B cell (primary cell): ENCODE data around the gene RIBC2.

Experiments used
- CTCF ChIP-seq: fragments of 200-600 bp; IDR thresholded peaks from one replicate; pipeline ENCODE4 v1.8.0; 2022; ENCODE audit warnings: antibody characterized with exemption, mild to moderate bottlenecking
- EZH2 ChIP-seq: IDR thresholded peaks from 2 replicates; pipeline ENCODE4 v1.6.1; 2012; ENCODE audit warnings: borderline replicate concordance, low read depth, mild to moderate bottlenecking, moderate library complexity, low read length; ENCODE audit not compliant: insufficient read depth, poor library complexity, severe bottlenecking

DNA sequence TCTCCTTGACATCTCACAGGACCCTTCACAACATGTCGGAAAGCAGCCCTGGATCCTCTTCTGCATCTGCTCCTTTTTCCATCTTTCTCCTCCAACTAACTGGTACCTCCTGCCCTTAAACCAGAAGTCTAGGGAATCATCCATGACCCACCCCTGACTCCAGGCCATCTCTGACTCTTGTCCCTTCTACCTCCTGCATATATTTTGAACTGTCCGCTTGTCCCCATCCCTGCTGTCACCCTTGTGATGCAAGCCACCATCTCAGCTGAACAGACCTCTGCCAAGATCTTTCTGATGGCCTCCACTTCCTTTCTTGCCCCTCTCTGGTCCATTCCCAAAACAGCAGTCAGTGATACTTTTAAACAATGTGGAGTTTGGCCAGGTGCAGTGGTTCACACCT is 7.0 kb downstream of the RIBC2 start:
- TF ChIP-seq CTCF = no peak
- TF ChIP-seq EZH2 = no peak
